Measurements from ENCODE around the gene ZC3H11A. TPM values are rescaled to one million over a fixed set of nuclear protein-coding genes. Genes with fewer than 3 reads are reported as not detected.
"Not testable (repeated sequence)": the region's sequence is repeated elsewhere in the genome, so short reads cannot be mapped to it uniquely, and the experiment has no call there.

ZC3H11A gene
- total RNA-seq, 4 donors from 2014 or later = 38.5 to 120 (median 99.0) TPM

DNA sequence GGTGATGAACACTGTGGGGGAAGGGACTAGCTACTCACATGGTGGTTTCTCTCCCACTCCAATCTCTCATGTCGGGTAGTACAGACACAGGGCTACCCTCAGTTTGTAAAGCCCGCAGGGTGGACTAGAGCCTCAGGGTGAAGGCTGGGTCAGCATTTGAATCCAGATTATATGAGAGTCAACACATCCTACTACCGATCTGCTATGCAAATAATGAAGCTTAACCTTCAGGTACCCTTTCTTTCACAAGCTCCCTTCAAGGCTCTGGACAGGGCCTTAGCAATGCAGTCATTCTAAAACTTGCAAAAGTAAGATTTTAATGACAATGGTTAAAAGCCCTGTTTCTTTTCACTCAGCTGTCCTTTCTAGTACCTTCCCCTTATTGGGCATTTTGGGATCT is 5.5 kb upstream of the ZC3H11A start:
- intact Hi-C loops (cut with DNase I; ENCODE audit: low total_unique reads) (loop anchor here (10.0 kb wide), 1 partner anchor 285 kb away; no protein-coding TSS in a partner anchor), in situ Hi-C loops (cut with MboI; ENCODE audit: low pct_ligation_motif_present in 1 of 4, low pct_unique_long_range_greater_than_20kb in 1 of 4, low sequenced_read_pairs in 3 of 4) (no loop called here)
- no peak for TF ChIP-seq CTCF (IDR thresholded peaks at IDR 0.05)
- TF ChIP-seq POLR2A (IDR thresholded peaks at IDR 0.05) = no peak
- no peak for TF ChIP-seq POLR2AphosphoS5 (IDR thresholded peaks at IDR 0.05)
- TF ChIP-seq EP300 (IDR thresholded peaks at IDR 0.05; ENCODE audit: low read depth) = no peak
- H3K4me1 ChIP-seq = peaks cover 1 to 3% (median 2%) of the 10 kb centered on the region in 4 donors
- WGBS, 2 donors (ENCODE audit: low coverage in 1 of 2) = 40 to 79% methylated on average over 1 to 3 of the region's 3 CpGs
- no peaks in the 10 kb centered on the region for H3K27me3 ChIP-seq
- no peaks in the 10 kb centered on the region for H3K9me3 ChIP-seq
- no peaks in the 10 kb centered on the region for H3K36me3 ChIP-seq
- H3K27ac ChIP-seq = no peak overlapping the region
- no peak overlapping the region for H3K4me3 ChIP-seq
- DNase-seq = no peak

DNA sequence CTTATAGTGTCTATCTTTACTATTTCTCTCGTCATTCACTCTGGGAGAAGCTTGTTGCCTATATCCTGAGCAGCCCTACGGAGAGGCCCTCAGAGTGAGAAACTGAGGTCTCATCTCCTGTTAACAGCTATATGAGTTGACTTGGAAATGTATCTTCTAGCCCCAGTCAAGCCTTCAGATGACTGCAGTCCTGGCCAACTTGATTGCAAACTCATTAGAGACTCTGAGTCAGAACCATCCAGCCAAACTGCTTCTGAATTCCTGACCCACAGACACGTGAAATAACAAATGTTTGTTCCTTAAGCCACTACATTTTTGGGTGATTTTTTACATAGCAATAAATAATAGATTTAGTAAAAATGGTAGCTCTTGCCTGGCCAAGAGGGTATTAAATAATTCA is 3.9 kb upstream of the ZC3H11A start:
- intact Hi-C loops (cut with DNase I; ENCODE audit: low total_unique reads) = loop anchor here (10.0 kb wide), 1 partner anchor 287 kb away; no protein-coding TSS in a partner anchor
- Histone ChIP-seq H3K27ac (no peak overlapping the region), H3K4me1 (peaks cover 3 to 6% (median 5%) of the 10 kb centered on the region in 4 donors), H3K4me3 (no peak overlapping the region), H3K27me3 (no peaks in the 10 kb centered on the region), H3K36me3 (no peaks in the 10 kb centered on the region), H3K9me3 (no peaks in the 10 kb centered on the region)
- in situ Hi-C loops (cut with MboI; ENCODE audit: low pct_ligation_motif_present in 1 of 4, low pct_unique_long_range_greater_than_20kb in 1 of 4, low sequenced_read_pairs in 3 of 4) = no loop called here
- 87 to 89% methylated on average over 2 to 3 of the region's 3 CpGs for WGBS, 2 donors (ENCODE audit: low coverage in 1 of 2)
- no peak for DNase-seq
- TF ChIP-seq CTCF (IDR thresholded peaks at IDR 0.05) = no peak
- TF ChIP-seq POLR2A (IDR thresholded peaks at IDR 0.05) = no peak

GRCh38 chr1:203792486-203792885 is 2.9 kb upstream of the ZC3H11A start:
- Histone ChIP-seq H3K27me3 (no peaks in the 10 kb centered on the region), H3K9me3 (no peaks in the 10 kb centered on the region), H3K27ac (no peak overlapping the region), H3K36me3 (no peaks in the 10 kb centered on the region), H3K4me3 (no peak overlapping the region), H3K4me1 (peaks cover 12 to 16% (median 14%) of the 10 kb centered on the region in 4 donors)
- in situ Hi-C loops (cut with MboI; ENCODE audit: low pct_ligation_motif_present in 1 of 4, low pct_unique_long_range_greater_than_20kb in 1 of 4, low sequenced_read_pairs in 3 of 4) (no loop called here), intact Hi-C loops (cut with DNase I; ENCODE audit: low total_unique reads) (loop anchor here (10.0 kb wide), 1 partner anchor 288 kb away; no protein-coding TSS in a partner anchor)
- WGBS, 2 donors (ENCODE audit: low coverage in 1 of 2) = 84% methylated on average over 2 of the region's 2 CpGs; no CpG with 5 or more reads in 1 of the 2 donors
- no peak for DNase-seq
- TF ChIP-seq EP300 (IDR thresholded peaks at IDR 0.05; ENCODE audit: low read depth) (no peak), POLR2A (IDR thresholded peaks at IDR 0.05) (no peak), CTCF (IDR thresholded peaks at IDR 0.05) (no peak), POLR2AphosphoS5 (IDR thresholded peaks at IDR 0.05) (no peak)

DNA sequence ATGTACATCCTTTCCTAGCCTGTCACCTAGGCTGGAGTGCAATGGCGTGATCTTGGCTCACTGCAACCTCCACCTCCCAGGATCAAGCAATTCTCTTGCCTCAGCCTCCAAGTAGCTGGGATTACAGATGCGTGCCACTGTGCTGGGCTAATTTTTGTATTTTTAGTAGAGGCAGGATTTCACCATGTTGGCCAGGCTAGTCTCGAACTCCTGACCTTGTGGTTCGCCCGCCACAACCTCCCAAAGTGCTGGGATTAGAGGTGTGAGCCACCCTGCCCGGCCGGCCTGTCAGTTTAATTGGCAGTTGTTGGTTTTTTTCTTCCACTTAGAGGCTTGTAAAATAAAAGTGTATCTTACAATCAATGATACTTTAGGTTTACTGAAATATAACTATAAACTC is 1.9 kb upstream of the ZC3H11A start:
- H3K9me3 ChIP-seq; DNase-seq; H3K27me3 ChIP-seq; H3K4me3 ChIP-seq; in situ Hi-C loops (cut with MboI; ENCODE audit: low pct_ligation_motif_present in 1 of 4, low pct_unique_long_range_greater_than_20kb in 1 of 4, low sequenced_read_pairs in 3 of 4); H3K27ac ChIP-seq; H3K36me3 ChIP-seq: not testable (repeated sequence)
- intact Hi-C loops (cut with DNase I; ENCODE audit: low total_unique reads) = loop anchor here (10.0 kb wide), 1 partner anchor 289 kb away; no protein-coding TSS in a partner anchor
- 90 to 97% methylated on average over 5 to 7 of the region's 7 CpGs for WGBS, 2 donors (ENCODE audit: low coverage in 1 of 2)
- H3K4me1 ChIP-seq = peaks cover 21 to 27% (median 23%) of the 10 kb centered on the region in 4 donors

Data from transverse colon (tissue), 4 donors.